ENCODE results near the gene MAML1.

DNA sequence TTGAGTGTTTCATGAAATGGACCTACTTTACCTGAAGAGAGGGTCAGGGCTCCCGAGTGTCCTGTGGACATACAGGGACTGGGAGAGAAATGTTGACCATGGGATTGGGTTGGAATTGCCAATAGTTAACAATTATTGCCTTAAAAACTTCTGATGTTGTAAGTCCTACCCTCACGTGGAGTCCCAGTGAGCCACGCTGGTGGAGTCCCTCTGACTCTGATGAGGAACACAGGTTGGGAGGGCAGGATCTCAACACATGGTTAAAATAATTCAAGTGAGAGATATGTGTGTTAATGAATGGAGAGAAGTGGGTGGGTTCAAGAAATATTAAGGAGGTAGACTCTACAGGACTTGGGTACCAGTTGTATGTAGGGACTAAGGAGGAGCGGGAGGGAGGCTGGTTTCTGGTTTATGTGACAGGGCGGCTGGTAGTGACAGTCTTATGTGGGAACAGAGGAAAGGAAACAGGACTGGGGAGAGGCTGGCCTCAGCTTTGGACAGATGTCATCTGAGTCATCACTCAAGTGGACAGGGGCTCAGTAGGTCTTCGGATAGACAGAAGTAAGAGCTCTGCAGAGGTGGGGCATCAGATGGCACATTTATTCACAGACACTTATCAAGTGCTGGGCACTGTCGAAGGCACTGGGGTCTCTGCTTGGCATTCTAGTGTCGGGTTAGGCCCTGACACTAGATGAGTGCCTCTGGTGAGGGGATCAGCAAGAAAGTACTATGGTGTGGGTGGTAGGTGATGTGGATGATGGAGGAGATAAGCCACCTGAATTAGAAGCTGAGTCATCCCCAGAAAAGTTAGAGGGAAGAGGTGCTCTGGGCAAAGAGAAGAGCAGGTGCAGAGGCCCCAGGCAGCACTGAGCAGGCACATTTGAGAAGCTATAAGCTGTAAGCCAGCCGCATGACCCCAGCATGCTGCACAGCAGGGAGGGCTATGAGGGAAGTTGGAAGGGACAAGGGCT is 27.2 kb downstream of the MAML1 start:
- TF ChIP-seq, protein P1, sequence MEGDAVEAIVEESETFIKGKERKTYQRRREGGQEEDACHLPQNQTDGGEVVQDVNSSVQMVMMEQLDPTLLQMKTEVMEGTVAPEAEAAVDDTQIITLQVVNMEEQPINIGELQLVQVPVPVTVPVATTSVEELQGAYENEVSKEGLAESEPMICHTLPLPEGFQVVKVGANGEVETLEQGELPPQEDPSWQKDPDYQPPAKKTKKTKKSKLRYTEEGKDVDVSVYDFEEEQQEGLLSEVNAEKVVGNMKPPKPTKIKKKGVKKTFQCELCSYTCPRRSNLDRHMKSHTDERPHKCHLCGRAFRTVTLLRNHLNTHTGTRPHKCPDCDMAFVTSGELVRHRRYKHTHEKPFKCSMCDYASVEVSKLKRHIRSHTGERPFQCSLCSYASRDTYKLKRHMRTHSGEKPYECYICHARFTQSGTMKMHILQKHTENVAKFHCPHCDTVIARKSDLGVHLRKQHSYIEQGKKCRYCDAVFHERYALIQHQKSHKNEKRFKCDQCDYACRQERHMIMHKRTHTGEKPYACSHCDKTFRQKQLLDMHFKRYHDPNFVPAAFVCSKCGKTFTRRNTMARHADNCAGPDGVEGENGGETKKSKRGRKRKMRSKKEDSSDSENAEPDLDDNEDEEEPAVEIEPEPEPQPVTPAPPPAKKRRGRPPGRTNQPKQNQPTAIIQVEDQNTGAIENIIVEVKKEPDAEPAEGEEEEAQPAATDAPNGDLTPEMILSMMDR (conservative IDR thresholded peaks at IDR 0.05; ENCODE audit: low read depth in 2 of 2), result no peak
- TF ChIP-seq EZH2 (IDR thresholded peaks at IDR 0.05; ENCODE audit: low read depth, unreplicated experiment), result no peak

All from GM23338 (cell line).